GM23338 (cell line): Measurements from ENCODE around the gene CHAT. TPM values are rescaled to one million over a fixed set of nuclear protein-coding genes. Genes with fewer than 3 reads are reported as not detected.

Experiments used
- ATAC-seq: fragments of 200-7000 bp; cut with Tn5 transposase; 3 replicates; pipeline ENCODE4 v1.9.1; 2020
- DNase-seq: peaks from one replicate; pipeline ENCODE4 v3.0.0-alpha.2; 2015; ENCODE audit warnings: low spot score
- H2AFZ ChIP-seq: fragments of 200-600 bp; sonication (generic); 2 replicates; pipeline ENCODE4 v1.8.0; 2016; ENCODE audit warnings: antibody characterized with exemption, mild to moderate bottlenecking, moderate library complexity
- H3F3A ChIP-seq: fragments of 200-600 bp; sonication (generic); replicated peaks from 2 replicates; pipeline ENCODE4 v1.8.0; 2017; ENCODE audit warnings: antibody characterized with exemption, mixed run types, low read depth
- H3K27ac ChIP-seq: fragments of 200-600 bp; sonication (generic); 2 replicates; pipeline ENCODE4 v1.6.1; 2016; ENCODE audit warnings: low read depth
- H3K27me3 ChIP-seq: fragments of 200-600 bp; sonication (generic); 2 replicates; pipeline ENCODE4 v1.8.0; 2016; ENCODE audit warnings: mild to moderate bottlenecking, mixed run types, moderate library complexity; ENCODE audit not compliant: insufficient read depth
- H3K36me3 ChIP-seq: fragments of 200-600 bp; sonication (generic); 2 replicates; pipeline ENCODE4 v1.8.0; 2016; ENCODE audit warnings: mild to moderate bottlenecking; ENCODE audit not compliant: insufficient read depth
- H3K4me1 ChIP-seq: fragments of 200-600 bp; sonication (generic); 2 replicates; pipeline ENCODE4 v1.8.0; 2016; ENCODE audit warnings: mild to moderate bottlenecking, moderate library complexity; ENCODE audit not compliant: insufficient read depth
- H3K4me2 ChIP-seq: fragments of 200-600 bp; sonication (generic); 2 replicates; pipeline ENCODE4 v1.7.1; 2017; ENCODE audit warnings: mixed run types
- H3K4me3 ChIP-seq: fragments of 200-600 bp; sonication (generic); 2 replicates; pipeline ENCODE4 v1.6.1; 2016; ENCODE audit warnings: mixed run types
- H3K79me2 ChIP-seq: fragments of 200-600 bp; sonication (generic); replicated peaks from 2 replicates; pipeline ENCODE4 v1.8.0; 2017; ENCODE audit warnings: mild to moderate bottlenecking; ENCODE audit not compliant: insufficient read depth
- H3K9me2 ChIP-seq: fragments of 200-600 bp; sonication (generic); 2 replicates; pipeline ENCODE4 v1.8.0; 2017; ENCODE audit not compliant: insufficient read depth
- H4K20me1 ChIP-seq: fragments of 200-600 bp; sonication (generic); replicated peaks from 2 replicates; pipeline ENCODE4 v1.8.0; 2017; ENCODE audit warnings: mild to moderate bottlenecking; ENCODE audit not compliant: insufficient read depth
- H3K27ac Mint-ChIP-seq: 2 replicates; pipeline ENCODE4 v1.8.0; 2020; ENCODE audit warnings: inconsistent platforms, mild to moderate bottlenecking, moderate library complexity, mixed read lengths
- H3K27me3 Mint-ChIP-seq: 3 replicates; pipeline ENCODE4 v1.8.0; 2022; ENCODE audit warnings: low read depth, mild to moderate bottlenecking, moderate library complexity, mixed read lengths, inconsistent platforms; ENCODE audit not compliant: insufficient read depth, poor library complexity
- H3K36me3 Mint-ChIP-seq: 3 replicates; pipeline ENCODE4 v1.8.0; 2021; ENCODE audit warnings: low read depth, mild to moderate bottlenecking, inconsistent platforms, moderate library complexity, mixed read lengths
- H3K4me1 Mint-ChIP-seq: 3 replicates; pipeline ENCODE4 v1.8.0; 2020; ENCODE audit warnings: mild to moderate bottlenecking, inconsistent platforms, mixed read lengths
- H3K4me3 Mint-ChIP-seq: 3 replicates; pipeline ENCODE4 v1.8.0; 2021; ENCODE audit warnings: moderate library complexity, mild to moderate bottlenecking, inconsistent platforms, mixed read lengths
- H3K9me3 Mint-ChIP-seq: 3 replicates; pipeline ENCODE4 v1.8.0; 2020; ENCODE audit warnings: moderate library complexity, mild to moderate bottlenecking, inconsistent platforms, mixed read lengths
- JUNB ChIP-seq: IDR thresholded peaks from one replicate; pipeline ENCODE4 v1.6.1; 2016; ENCODE audit warnings: antibody characterized with exemption; ENCODE audit not compliant: unreplicated experiment
- NANOG ChIP-seq: IDR thresholded peaks from 2 replicates; pipeline ENCODE4 v1.6.1; 2016; ENCODE audit warnings: antibody characterized with exemption, borderline replicate concordance
- STAT1 ChIP-seq: IDR thresholded peaks from one replicate; pipeline ENCODE4 v1.6.1; 2016; ENCODE audit warnings: antibody characterized with exemption; ENCODE audit not compliant: unreplicated experiment
- ZNF114 ChIP-seq: fragments of 250-450 bp; sonication (Bioruptor Pico); IDR thresholded peaks from 2 replicates; pipeline ENCODE4 v1.5.0; 2020; ENCODE audit warnings: mild to moderate bottlenecking, moderate library complexity
- ZNF331 ChIP-seq: fragments of 250-450 bp; sonication (Bioruptor Pico); IDR thresholded peaks from 2 replicates; pipeline ENCODE4 v1.5.0; 2020; ENCODE audit warnings: low read depth, mild to moderate bottlenecking, moderate library complexity
- polyA plus RNA-seq: library from polyadenylated mRNA; unstranded; fragments of >200 nt; fragmentation: Nextera tagmentation; extraction: Ambion mirVana; gene quantifications from 2 replicates; pipeline ENCODE4 v1.2.1, GENCODE V29; 2016
- total RNA-seq: library from RNA; depleted of rRNA; stranded (reverse); fragments of >200 nt; shearing (Covaris generic); gene quantifications from 2 replicates; pipeline ENCODE4 v1.2.3, GENCODE V29; 2014
- TF ChIP-seq, protein P1 (sequence below): IDR thresholded peaks from one replicate; pipeline ENCODE4 v1.6.1; 2018; ENCODE audit warnings: antibody characterized with exemption; ENCODE audit not compliant: unreplicated experiment
- TF ChIP-seq, protein P2 (sequence below), 2 experiments: fragments of 200-600 bp in 1 of 2; sonication (generic) in 1 of 2; conservative IDR thresholded peaks; 2 replicates each; pipeline versions ENCODE4 v1.5.1 to v1.6.1; 2016 to 2017; ENCODE audit warnings: antibody characterized with exemption in 2 of 2, low read depth in 2 of 2, mild to moderate bottlenecking in 2 of 2, moderate library complexity in 1 of 2
- TF ChIP-seq, protein P3 (sequence below): fragments of 250-450 bp; sonication (Bioruptor Pico); IDR thresholded peaks from 2 replicates; pipeline ENCODE4 v1.5.0; 2020; ENCODE audit warnings: mild to moderate bottlenecking, moderate library complexity

CHAT gene
- total and polyA plus RNA-seq, 2 experiments from 2014 or later: not detected

DNA sequence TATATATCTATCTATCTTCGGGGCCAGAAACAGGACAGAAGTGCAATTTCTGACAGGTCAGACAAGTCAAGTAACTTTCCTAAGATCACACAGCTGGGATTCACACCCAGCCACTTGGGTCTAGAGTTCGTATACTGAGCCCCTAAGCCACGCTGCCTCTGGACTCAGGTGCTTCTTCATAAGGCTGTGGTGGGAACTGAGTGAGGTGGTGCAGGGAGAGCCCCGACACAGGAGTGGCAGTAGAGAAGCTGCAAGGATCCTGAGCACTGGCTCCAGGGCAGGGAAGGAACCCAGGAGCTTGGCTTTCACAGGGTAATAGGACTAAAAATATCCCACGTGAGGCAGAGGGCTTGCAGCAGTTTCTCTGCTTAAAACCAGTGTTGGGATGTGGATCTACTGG, 99.4 kb downstream of the CHAT start:
- Histone ChIP-seq H3F3A (no peaks in the 10 kb centered on the region), H3K9me2 (no peaks in the 10 kb centered on the region), H2AFZ (no peak overlapping the region), H3K36me3 (peaks cover 4% of the 10 kb centered on the region; the same call in 1 of the 2 replicates), H3K79me2 (no peaks in the 10 kb centered on the region), H3K4me1 (no peaks in the 10 kb centered on the region), H3K4me3 (no peak overlapping the region), H3K27ac (no peak overlapping the region), H4K20me1 (no peaks in the 10 kb centered on the region), H3K4me2 (no peak overlapping the region), H3K27me3 (no peaks in the 10 kb centered on the region)
- ATAC-seq (no peak), DNase-seq (no peak)
- Mint-ChIP-seq H3K4me3 (no peak overlapping the region), H3K27me3 (no peaks in the 10 kb centered on the region), H3K27ac (no peak overlapping the region), H3K36me3 (peaks cover 11% of the 10 kb centered on the region), H3K4me1 (no peaks in the 10 kb centered on the region), H3K9me3 (peaks cover 25% of the 10 kb centered on the region)
- TF ChIP-seq ZNF114: no peak
- no peak for TF ChIP-seq JUNB
- TF ChIP-seq, protein P1, sequence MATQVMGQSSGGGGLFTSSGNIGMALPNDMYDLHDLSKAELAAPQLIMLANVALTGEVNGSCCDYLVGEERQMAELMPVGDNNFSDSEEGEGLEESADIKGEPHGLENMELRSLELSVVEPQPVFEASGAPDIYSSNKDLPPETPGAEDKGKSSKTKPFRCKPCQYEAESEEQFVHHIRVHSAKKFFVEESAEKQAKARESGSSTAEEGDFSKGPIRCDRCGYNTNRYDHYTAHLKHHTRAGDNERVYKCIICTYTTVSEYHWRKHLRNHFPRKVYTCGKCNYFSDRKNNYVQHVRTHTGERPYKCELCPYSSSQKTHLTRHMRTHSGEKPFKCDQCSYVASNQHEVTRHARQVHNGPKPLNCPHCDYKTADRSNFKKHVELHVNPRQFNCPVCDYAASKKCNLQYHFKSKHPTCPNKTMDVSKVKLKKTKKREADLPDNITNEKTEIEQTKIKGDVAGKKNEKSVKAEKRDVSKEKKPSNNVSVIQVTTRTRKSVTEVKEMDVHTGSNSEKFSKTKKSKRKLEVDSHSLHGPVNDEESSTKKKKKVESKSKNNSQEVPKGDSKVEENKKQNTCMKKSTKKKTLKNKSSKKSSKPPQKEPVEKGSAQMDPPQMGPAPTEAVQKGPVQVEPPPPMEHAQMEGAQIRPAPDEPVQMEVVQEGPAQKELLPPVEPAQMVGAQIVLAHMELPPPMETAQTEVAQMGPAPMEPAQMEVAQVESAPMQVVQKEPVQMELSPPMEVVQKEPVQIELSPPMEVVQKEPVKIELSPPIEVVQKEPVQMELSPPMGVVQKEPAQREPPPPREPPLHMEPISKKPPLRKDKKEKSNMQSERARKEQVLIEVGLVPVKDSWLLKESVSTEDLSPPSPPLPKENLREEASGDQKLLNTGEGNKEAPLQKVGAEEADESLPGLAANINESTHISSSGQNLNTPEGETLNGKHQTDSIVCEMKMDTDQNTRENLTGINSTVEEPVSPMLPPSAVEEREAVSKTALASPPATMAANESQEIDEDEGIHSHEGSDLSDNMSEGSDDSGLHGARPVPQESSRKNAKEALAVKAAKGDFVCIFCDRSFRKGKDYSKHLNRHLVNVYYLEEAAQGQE: no peak
- no peak for TF ChIP-seq STAT1
- no peak for TF ChIP-seq ZNF331
- no peak for TF ChIP-seq NANOG
- TF ChIP-seq, protein P2, sequence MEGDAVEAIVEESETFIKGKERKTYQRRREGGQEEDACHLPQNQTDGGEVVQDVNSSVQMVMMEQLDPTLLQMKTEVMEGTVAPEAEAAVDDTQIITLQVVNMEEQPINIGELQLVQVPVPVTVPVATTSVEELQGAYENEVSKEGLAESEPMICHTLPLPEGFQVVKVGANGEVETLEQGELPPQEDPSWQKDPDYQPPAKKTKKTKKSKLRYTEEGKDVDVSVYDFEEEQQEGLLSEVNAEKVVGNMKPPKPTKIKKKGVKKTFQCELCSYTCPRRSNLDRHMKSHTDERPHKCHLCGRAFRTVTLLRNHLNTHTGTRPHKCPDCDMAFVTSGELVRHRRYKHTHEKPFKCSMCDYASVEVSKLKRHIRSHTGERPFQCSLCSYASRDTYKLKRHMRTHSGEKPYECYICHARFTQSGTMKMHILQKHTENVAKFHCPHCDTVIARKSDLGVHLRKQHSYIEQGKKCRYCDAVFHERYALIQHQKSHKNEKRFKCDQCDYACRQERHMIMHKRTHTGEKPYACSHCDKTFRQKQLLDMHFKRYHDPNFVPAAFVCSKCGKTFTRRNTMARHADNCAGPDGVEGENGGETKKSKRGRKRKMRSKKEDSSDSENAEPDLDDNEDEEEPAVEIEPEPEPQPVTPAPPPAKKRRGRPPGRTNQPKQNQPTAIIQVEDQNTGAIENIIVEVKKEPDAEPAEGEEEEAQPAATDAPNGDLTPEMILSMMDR (conservative IDR thresholded peaks at IDR 0.05; ENCODE audit: low read depth in 2 of 2): no peak
- TF ChIP-seq, protein P3, sequence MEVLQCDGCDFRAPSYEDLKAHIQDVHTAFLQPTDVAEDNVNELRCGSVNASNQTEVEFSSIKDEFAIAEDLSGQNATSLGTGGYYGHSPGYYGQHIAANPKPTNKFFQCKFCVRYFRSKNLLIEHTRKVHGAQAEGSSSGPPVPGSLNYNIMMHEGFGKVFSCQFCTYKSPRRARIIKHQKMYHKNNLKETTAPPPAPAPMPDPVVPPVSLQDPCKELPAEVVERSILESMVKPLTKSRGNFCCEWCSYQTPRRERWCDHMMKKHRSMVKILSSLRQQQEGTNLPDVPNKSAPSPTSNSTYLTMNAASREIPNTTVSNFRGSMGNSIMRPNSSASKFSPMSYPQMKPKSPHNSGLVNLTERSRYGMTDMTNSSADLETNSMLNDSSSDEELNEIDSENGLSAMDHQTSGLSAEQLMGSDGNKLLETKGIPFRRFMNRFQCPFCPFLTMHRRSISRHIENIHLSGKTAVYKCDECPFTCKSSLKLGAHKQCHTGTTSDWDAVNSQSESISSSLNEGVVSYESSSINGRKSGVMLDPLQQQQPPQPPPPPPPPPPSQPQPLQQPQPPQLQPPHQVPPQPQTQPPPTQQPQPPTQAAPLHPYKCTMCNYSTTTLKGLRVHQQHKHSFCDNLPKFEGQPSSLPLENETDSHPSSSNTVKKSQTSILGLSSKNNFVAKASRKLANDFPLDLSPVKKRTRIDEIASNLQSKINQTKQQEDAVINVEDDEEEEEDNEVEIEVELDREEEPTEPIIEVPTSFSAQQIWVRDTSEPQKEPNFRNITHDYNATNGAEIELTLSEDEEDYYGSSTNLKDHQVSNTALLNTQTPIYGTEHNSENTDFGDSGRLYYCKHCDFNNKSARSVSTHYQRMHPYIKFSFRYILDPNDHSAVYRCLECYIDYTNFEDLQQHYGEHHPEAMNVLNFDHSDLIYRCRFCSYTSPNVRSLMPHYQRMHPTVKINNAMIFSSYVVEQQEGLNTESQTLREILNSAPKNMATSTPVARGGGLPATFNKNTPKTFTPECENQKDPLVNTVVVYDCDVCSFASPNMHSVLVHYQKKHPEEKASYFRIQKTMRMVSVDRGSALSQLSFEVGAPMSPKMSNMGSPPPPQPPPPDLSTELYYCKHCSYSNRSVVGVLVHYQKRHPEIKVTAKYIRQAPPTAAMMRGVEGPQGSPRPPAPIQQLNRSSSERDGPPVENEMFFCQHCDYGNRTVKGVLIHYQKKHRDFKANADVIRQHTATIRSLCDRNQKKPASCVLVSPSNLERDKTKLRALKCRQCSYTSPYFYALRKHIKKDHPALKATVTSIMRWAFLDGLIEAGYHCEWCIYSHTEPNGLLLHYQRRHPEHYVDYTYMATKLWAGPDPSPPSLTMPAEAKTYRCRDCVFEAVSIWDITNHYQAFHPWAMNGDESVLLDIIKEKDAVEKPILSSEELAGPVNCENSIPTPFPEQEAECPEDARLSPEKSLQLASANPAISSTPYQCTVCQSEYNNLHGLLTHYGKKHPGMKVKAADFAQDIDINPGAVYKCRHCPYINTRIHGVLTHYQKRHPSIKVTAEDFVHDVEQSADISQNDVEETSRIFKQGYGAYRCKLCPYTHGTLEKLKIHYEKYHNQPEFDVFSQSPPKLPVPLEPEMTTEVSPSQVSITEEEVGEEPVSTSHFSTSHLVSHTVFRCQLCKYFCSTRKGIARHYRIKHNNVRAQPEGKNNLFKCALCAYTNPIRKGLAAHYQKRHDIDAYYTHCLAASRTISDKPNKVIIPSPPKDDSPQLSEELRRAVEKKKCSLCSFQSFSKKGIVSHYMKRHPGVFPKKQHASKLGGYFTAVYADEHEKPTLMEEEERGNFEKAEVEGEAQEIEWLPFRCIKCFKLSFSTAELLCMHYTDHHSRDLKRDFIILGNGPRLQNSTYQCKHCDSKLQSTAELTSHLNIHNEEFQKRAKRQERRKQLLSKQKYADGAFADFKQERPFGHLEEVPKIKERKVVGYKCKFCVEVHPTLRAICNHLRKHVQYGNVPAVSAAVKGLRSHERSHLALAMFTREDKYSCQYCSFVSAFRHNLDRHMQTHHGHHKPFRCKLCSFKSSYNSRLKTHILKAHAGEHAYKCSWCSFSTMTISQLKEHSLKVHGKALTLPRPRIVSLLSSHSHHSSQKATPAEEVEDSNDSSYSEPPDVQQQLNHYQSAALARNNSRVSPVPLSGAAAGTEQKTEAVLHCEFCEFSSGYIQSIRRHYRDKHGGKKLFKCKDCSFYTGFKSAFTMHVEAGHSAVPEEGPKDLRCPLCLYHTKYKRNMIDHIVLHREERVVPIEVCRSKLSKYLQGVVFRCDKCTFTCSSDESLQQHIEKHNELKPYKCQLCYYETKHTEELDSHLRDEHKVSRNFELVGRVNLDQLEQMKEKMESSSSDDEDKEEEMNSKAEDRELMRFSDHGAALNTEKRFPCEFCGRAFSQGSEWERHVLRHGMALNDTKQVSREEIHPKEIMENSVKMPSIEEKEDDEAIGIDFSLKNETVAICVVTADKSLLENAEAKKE (CRISPR knock-in tag): no peak
